GM23338 (cell line): ENCODE measurements around the gene CLEC4E.

Experiments
- CREB1 ChIP-seq: fragments of 250-450 bp; sonication (Bioruptor Pico); IDR thresholded peaks from 2 replicates; pipeline ENCODE4 v1.5.0; 2020; ENCODE audit warnings: low read depth, mild to moderate bottlenecking, moderate library complexity
- CTCF ChIP-seq, 2 experiments: fragments of 200-600 bp in 1 of 2; sonication (generic) in 1 of 2; conservative IDR thresholded peaks; 2 replicates each; pipeline versions ENCODE4 v1.5.1 to v1.6.1; 2016 to 2017; ENCODE audit warnings: antibody characterized with exemption in 2 of 2, low read depth in 2 of 2, mild to moderate bottlenecking in 2 of 2, moderate library complexity in 1 of 2
- ETS1 ChIP-seq: IDR thresholded peaks from 2 replicates; pipeline ENCODE4 v1.6.1; 2016; ENCODE audit warnings: antibody characterized with exemption
- EZH2 ChIP-seq: fragments of 200-600 bp; sonication (generic); IDR thresholded peaks from one replicate; pipeline ENCODE4 v1.8.0; 2017; ENCODE audit warnings: antibody characterized with exemption, mild to moderate bottlenecking, low read depth; ENCODE audit not compliant: unreplicated experiment
- EZH2phosphoT487 ChIP-seq: fragments of 200-600 bp; sonication (generic); IDR thresholded peaks from one replicate; pipeline ENCODE4 v1.8.1; 2018; ENCODE audit warnings: antibody characterized with exemption; ENCODE audit not compliant: unreplicated experiment
- JUNB ChIP-seq: IDR thresholded peaks from one replicate; pipeline ENCODE4 v1.6.1; 2016; ENCODE audit warnings: antibody characterized with exemption; ENCODE audit not compliant: unreplicated experiment
- POLR2AphosphoS5 ChIP-seq: IDR thresholded peaks from 2 replicates; pipeline ENCODE4 v1.6.1; 2016; ENCODE audit warnings: antibody characterized with exemption, low read depth
- STAT1 ChIP-seq: IDR thresholded peaks from one replicate; pipeline ENCODE4 v1.6.1; 2016; ENCODE audit warnings: antibody characterized with exemption; ENCODE audit not compliant: unreplicated experiment
- ZNF114 ChIP-seq: fragments of 250-450 bp; sonication (Bioruptor Pico); IDR thresholded peaks from 2 replicates; pipeline ENCODE4 v1.5.0; 2020; ENCODE audit warnings: mild to moderate bottlenecking, moderate library complexity
- TF ChIP-seq, protein P1 (sequence below): IDR thresholded peaks from one replicate; pipeline ENCODE4 v1.6.1; 2018; ENCODE audit warnings: antibody characterized with exemption; ENCODE audit not compliant: unreplicated experiment

DNA sequence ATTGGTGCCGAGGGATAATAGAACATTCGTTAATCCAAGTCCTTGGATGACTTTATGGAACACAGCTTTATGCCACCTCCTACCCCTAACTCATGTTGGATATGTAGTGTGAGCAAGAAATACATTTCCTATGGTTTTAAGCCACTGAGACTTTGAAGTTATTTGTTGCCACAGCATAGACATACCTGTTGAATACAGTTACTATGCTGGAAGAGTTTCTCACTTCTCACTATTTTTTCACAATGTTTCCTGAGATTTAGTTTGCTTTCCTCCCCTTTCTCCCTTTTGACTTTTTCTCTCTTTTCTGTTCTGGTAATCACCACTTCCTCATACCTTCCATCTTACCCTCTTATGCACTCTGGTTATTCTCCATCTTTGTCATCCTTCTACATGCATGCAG is 7.5 kb upstream of the CLEC4E start:
- TF ChIP-seq CTCF (conservative IDR thresholded peaks at IDR 0.05; ENCODE audit: low read depth in 2 of 2) = no peak
- TF ChIP-seq POLR2AphosphoS5 = no peak
- TF ChIP-seq ETS1 = no peak
- no peak for TF ChIP-seq CREB1 (CRISPR knock-in tag)
- no peak for TF ChIP-seq EZH2phosphoT487
- TF ChIP-seq, protein P1, sequence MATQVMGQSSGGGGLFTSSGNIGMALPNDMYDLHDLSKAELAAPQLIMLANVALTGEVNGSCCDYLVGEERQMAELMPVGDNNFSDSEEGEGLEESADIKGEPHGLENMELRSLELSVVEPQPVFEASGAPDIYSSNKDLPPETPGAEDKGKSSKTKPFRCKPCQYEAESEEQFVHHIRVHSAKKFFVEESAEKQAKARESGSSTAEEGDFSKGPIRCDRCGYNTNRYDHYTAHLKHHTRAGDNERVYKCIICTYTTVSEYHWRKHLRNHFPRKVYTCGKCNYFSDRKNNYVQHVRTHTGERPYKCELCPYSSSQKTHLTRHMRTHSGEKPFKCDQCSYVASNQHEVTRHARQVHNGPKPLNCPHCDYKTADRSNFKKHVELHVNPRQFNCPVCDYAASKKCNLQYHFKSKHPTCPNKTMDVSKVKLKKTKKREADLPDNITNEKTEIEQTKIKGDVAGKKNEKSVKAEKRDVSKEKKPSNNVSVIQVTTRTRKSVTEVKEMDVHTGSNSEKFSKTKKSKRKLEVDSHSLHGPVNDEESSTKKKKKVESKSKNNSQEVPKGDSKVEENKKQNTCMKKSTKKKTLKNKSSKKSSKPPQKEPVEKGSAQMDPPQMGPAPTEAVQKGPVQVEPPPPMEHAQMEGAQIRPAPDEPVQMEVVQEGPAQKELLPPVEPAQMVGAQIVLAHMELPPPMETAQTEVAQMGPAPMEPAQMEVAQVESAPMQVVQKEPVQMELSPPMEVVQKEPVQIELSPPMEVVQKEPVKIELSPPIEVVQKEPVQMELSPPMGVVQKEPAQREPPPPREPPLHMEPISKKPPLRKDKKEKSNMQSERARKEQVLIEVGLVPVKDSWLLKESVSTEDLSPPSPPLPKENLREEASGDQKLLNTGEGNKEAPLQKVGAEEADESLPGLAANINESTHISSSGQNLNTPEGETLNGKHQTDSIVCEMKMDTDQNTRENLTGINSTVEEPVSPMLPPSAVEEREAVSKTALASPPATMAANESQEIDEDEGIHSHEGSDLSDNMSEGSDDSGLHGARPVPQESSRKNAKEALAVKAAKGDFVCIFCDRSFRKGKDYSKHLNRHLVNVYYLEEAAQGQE = no peak
- no peak for TF ChIP-seq EZH2
- TF ChIP-seq JUNB = no peak
- TF ChIP-seq ZNF114 = no peak
- no peak for TF ChIP-seq STAT1
